HG02938 (cell line): ENCODE measurements around the gene BRDT.

Source experiments
- ATAC-seq: cut with Tn5 transposase; IDR thresholded peaks from one replicate; pipeline ENCODE4 v1.9.1; 2021; ENCODE audit warnings: mild to moderate bottlenecking, moderate library complexity; ENCODE audit not compliant: unreplicated experiment

BRDT gene

GRCh38 chr1:91949356-91949699 lies at the start of gene BRDT:
Gene BRDT (plus strand): TSS chr1:91949401. CDS start chr1:91962755, 13,354 bp downstream.
- ATAC-seq: no peak

GRCh38 chr1:91900562-91900961 lies 48.6 kb upstream of the BRDT start:
- ATAC-seq: no peak

DNA sequence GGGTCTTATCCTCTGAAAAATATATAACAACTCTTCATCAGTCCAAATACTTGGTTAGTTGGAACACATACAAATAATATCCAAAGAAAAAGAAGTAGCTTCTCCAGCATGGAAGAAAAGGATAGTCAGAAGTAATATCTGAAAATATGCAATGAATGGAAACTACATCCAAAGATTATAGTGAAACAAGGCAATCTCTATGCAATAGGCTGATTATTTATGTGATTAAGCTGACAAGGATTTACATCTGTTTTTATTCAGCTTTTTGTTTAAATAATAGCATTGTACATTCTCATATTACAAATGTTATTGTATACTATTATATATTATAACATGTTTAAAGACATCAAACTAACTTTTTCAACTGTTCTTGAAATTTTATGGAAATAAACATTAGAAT lies 48.0 kb upstream of the BRDT start:
- ATAC-seq: no peak

DNA sequence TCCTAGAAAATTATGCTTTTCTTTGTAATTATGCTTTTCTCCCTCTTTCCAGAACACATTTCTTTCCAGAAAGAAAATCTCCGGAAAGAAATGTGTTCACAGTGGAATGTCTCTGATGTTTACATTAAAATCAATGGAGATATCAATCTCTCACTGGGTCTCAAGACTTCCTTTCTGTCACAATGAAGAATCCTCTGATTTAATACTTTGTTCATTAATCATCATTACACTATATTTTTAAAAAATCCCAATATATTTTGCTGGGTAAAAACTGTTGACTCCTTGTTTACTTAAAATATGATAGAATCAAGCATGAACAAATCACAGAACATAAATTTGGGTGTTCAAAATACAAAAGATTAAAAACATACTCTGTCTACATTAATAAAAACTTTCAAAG lies 36.9 kb upstream of the BRDT start:
- ATAC-seq: no peak

DNA sequence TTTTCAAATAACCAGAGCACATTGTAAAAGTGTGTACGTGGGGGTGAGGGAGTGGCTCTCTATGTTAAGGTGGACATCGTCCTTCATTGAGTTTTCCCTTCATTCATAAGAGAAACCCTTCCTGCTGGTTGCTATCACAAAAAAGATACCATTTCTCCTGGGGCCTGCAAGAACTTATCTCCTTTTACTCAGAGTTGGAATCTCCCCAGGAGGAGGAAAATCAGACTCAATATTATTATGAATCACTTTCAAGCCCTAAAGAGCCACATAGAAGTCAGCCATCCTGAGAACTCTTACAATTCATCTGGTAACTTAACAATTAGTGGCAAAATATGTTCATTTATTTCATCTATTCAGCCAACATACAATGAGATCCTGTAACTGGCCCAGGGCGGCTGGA lies 36.2 kb upstream of the BRDT start:
- no peak for ATAC-seq

DNA sequence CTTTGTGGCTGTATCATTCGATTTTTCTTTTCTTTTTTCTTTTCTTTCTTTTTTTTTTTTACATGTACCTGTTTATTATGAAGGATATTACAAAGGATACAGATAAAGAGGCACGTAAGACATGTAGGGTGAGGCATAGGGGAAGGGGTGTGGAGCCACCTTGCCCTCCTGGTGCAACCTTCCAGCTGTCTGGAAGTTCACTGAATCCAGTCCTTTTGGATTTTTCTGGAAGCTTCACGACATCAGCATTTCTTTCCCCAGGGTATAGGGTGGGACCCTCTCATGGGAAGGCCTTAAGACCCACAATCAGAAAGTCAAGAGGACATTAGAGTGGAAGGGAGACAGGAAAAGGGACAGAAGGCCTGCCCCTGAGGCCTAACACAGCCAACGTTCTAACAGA lies 33.2 kb upstream of the BRDT start:
- ATAC-seq: no peak

- ATAC-seq: no peak
Observed at GRCh38 chr1:91916811-91917460, 32.3 kb upstream of the BRDT start.

GRCh38 chr1:91919962-91920361 lies 29.2 kb upstream of the BRDT start:
- ATAC-seq: no peak

DNA sequence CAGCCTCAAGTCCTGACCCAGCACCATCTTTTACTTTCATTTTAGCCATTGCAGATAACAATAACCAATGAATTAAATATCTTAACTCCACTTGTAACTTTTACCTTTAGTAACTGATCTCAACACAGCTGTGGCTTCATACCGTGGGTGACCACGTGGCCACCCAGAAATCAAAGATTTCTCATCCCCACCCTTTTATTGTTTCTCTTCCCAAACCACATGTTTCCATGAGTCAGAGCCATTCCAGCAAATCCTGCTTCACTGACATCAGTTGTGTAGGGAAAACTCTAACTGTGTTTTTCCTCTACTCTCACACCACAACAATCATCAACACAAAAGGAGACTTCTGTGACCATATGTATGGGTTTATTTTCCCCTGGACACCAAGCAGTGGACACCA lies 25.1 kb upstream of the BRDT start:
- no peak for ATAC-seq

DNA sequence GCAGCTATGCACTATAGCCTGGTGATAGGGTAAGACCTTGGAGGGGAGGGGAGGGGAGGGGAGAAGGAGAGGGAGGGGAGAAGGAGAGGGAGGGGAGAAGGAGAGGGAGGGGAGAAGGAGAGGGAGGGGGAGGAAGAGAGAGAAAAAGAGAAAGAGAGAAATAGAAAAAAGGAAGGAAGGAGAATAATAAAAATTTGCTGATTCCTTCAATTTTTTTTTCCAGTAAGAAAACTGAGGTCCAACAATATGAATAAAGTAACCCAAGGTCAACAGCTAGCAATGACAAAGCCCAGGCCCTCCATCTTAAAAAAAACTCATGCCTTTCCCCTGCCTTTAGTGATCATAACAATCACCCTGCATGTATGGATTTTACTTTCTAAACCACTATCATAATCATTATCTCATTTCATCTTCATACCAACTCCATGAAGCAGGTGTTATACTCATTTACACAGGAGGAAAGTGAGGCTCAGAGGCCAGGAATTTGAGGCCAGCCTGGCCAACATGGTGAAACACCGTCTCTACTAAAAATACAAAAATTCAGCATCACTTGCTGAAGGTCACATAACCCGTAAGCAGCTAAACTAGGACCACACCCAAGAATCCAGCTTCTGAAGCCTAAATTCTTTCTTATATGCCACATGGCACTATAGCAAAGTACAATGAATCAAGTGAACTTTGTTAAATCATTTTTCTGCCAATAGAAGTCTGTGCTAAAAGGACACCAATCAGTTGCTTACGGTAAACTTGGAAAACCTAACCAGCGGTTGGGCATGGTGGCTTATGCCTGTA lies 23.4 kb upstream of the BRDT start:
- ATAC-seq: no peak

DNA sequence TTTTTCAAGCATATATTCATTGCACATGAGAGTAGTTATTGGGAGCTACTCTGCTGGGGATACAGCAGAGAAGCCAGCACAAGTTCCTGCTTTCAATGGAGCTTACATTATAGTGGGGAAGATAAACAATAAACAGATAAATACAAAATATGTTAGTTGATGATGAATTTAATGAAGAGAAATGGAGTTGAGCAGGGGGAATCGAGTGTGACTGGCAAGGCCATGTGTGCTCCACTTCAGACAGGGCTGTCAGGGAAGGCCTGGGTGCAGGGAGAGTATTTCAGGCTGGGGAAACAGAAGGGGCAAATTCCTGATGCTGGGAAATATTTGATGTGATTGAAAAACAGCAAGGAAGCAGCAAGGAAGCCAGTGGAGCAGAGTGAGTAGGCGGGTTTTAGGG lies 21.2 kb upstream of the BRDT start:
- ATAC-seq: no peak

- no peak for ATAC-seq
Observed at GRCh38 chr1:91929250-91929649, 20.0 kb upstream of the BRDT start.

GRCh38 chr1:91937613-91938012 lies 11.6 kb upstream of the BRDT start:
- ATAC-seq: no peak

GRCh38 chr1:91940496-91940895 lies 8.7 kb upstream of the BRDT start:
- no peak for ATAC-seq

DNA sequence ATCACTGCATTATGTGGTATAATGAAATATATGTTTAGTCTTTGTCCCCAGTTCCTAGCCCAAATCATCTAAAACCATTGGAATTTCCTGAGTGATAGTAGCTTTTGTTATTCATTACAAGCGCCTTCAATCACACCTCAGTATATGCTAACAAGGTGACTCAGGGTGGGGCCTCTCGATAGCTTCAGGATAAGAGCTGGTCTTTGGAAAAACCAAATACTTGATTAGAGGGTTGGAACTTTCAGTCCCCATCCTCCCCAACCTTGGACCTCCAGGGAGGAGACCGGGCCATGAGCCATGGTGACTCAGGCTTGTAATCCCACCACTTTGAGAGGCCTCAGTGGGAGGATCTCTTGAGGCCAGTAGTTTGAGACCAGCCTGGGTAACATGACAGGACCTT lies 5.1 kb upstream of the BRDT start:
- ATAC-seq: no peak

DNA sequence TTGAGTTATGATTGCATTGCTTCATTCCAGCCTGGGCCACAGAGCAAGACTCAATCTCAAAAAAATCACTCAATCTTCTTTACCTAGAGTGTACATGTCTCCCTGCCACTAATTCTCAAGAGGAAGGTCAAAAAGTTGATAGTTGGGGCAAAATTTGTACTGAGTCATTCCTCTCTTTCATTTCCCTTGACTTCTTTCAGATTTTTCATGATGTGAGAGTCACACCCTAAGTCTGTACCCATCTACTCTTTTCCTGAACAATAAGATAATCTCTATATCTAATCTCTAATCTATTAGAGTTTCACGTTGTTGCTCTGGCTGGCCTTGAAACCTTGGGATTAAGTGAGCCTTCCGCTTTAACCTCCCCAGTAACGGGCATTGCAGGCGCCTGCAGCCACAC lies 1.1 kb upstream of the BRDT start:
- ATAC-seq: no peak

- ATAC-seq: no peak
Observed at GRCh38 chr1:91948501-91949355, 473 bp upstream of the BRDT start.

GRCh38 chr1:91952187-91952586 lies 3.0 kb downstream of the BRDT start:
- no peak for ATAC-seq

DNA sequence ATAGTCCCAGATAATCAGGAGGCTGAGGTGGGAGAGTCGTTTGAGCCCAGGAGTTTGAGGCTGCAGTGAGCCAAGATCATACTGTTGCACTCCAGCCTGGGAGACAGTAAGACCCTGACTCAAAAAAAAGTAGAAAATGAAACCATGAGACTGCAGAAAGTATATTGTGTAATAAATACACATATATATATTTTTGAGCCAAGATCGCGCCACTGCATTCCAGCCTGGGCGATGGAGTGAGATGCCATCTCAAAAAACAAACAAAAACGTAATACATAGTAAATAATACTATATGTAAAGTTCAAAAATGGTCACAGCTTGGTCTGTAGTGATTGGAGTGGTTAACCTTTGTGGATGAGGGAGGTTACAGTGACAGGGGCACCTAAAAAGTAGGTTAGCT lies 9.7 kb downstream of the BRDT start:
- no peak for ATAC-seq

- ATAC-seq: no peak
Observed at GRCh38 chr1:91968334-91968733, 19.1 kb downstream of the BRDT start.

DNA sequence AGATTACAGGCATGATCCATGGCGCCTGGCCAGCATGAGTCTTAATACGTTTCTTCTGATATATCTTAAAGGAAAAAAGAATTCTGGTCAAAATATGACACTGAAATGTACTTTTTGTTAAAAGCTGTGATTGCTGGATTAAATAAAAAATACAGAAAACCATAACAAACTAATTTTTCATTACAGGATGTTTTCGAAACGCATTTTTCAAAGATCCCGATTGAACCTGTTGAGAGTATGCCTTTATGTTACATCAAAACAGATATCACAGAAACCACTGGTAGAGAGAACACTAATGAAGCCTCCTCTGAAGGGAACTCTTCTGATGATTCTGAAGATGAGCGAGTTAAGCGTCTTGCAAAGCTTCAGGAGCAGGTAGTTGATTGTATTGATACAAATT lies 30.2 kb downstream of the BRDT start:
- no peak for ATAC-seq

DNA sequence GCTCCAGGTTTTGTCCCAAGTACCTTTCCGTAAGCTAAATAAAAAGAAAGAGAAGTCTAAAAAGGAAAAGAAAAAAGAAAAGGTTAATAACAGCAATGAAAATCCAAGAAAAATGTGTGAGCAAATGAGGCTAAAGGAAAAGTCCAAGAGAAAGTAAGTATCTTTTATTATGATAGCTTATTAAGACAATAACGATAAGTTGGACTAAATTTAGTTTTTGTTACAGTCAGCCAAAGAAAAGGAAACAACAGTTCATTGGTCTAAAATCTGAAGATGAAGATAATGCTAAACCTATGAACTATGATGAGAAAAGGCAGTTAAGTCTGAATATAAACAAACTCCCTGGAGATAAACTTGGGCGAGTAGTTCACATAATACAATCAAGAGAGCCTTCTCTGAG lies 31.5 kb downstream of the BRDT start:
- no peak for ATAC-seq
